Liver (tissue), 9 donors: ENCODE results near the gene INPP5F. TPM values are rescaled to one million over a fixed set of nuclear protein-coding genes. Genes with fewer than 3 reads are reported as not detected.

Source experiments
- DNase-seq: peaks from one replicate; pipeline ENCODE4 v3.0.0-alpha.2; 2017; ENCODE audit warnings: low spot score
- H3K27ac ChIP-seq, 2 donors: one replicate each; pipeline ENCODE4 v1.7.0; 2013; ENCODE audit warnings: inconsistent platforms in 2 of 2, low read length in 2 of 2, control low read depth in 1 of 2, low read depth in 1 of 2, mild to moderate bottlenecking in 1 of 2
- H3K27me3 ChIP-seq, 4 donors: one replicate each; pipeline versions ENCODE4 v1.6.1 to v1.7.0; 2013; ENCODE audit warnings: low read length in 3 of 4, inconsistent platforms in 1 of 4, mild to moderate bottlenecking in 1 of 4, moderate library complexity in 1 of 4; ENCODE audit not compliant: control insufficient read depth in 4 of 4, insufficient read depth in 4 of 4
- H3K36me3 ChIP-seq, 4 donors: one replicate each; pipeline versions ENCODE4 v1.6.1 to v1.7.0; 2013; ENCODE audit warnings: low read length in 3 of 4, mild to moderate bottlenecking in 3 of 4, low read depth in 1 of 4, moderate library complexity in 1 of 4; ENCODE audit not compliant: control insufficient read depth in 4 of 4, insufficient read depth in 3 of 4
- H3K4me1 ChIP-seq, 4 donors: one replicate each; pipeline versions ENCODE4 v1.6.1 to v1.7.0; 2013; ENCODE audit warnings: low read length in 3 of 4, mild to moderate bottlenecking in 3 of 4, moderate library complexity in 1 of 4; ENCODE audit not compliant: control insufficient read depth in 4 of 4, insufficient read depth in 4 of 4
- H3K4me3 ChIP-seq, 3 donors: one replicate each; pipeline versions ENCODE4 v1.6.1 to v1.7.0; 2013; ENCODE audit warnings: low read length in 3 of 3, control low read depth in 1 of 3, low read depth in 1 of 3, mild to moderate bottlenecking in 1 of 3
- H3K9ac ChIP-seq, 2 donors: one replicate each; pipeline ENCODE4 v1.7.0; 2013; ENCODE audit warnings: low read length in 2 of 2, mild to moderate bottlenecking in 2 of 2, moderate library complexity in 2 of 2, control low read depth in 1 of 2, low read depth in 1 of 2
- H3K9me3 ChIP-seq, 4 donors: one replicate each; pipeline versions ENCODE4 v1.6.1 to v1.7.0; 2013; ENCODE audit warnings: low read length in 3 of 4; ENCODE audit not compliant: control insufficient read depth in 4 of 4
- ATF3 ChIP-seq: IDR thresholded peaks from 2 replicates; pipeline ENCODE4 v1.6.1; 2016; ENCODE audit warnings: antibody characterized with exemption
- CTCF ChIP-seq: fragments of 150-350 bp; IDR thresholded peaks from 2 replicates; pipeline ENCODE4 v1.5.1; 2017; ENCODE audit warnings: improper control_type of control experiment, low read depth, low read length; ENCODE audit not compliant: missing input control
- EGR1 ChIP-seq, 2 donors: IDR thresholded peaks; 2 replicates each; pipeline ENCODE4 v1.6.1; 2016 to 2018; ENCODE audit warnings: antibody characterized with exemption in 2 of 2, low read depth in 2 of 2
- FOXA1 ChIP-seq: IDR thresholded peaks from 2 replicates; pipeline ENCODE4 v1.6.1; 2016; ENCODE audit warnings: antibody characterized with exemption
- FOXA2 ChIP-seq: IDR thresholded peaks from 2 replicates; pipeline ENCODE4 v1.6.1; 2016; ENCODE audit warnings: antibody characterized with exemption
- GABPA ChIP-seq, 2 donors: IDR thresholded peaks in 1 of 2; conservative IDR thresholded peaks in 1 of 2; 2 replicates each; pipeline ENCODE4 v1.6.1; 2016; ENCODE audit warnings: antibody characterized with exemption in 2 of 2, mild to moderate bottlenecking in 1 of 2, moderate library complexity in 1 of 2
- HNF4A ChIP-seq, 2 donors: conservative IDR thresholded peaks; 2 replicates each; pipeline ENCODE4 v1.6.1; 2016; ENCODE audit warnings: antibody characterized with exemption in 2 of 2, mild to moderate bottlenecking in 2 of 2
- HNF4G ChIP-seq: IDR thresholded peaks from 2 replicates; pipeline ENCODE4 v1.6.1; 2016; ENCODE audit warnings: antibody characterized with exemption
- JUND ChIP-seq, 2 donors: IDR thresholded peaks; 2 replicates each; pipeline ENCODE4 v1.6.1; 2016; ENCODE audit warnings: antibody characterized with exemption in 2 of 2
- MAX ChIP-seq: IDR thresholded peaks from 2 replicates; pipeline ENCODE4 v1.6.1; 2016; ENCODE audit warnings: antibody characterized with exemption
- NR2F2 ChIP-seq: IDR thresholded peaks from 2 replicates; pipeline ENCODE4 v1.6.1; 2016; ENCODE audit warnings: antibody characterized with exemption
- RAD21 ChIP-seq, 2 donors: IDR thresholded peaks; 2 replicates each; pipeline ENCODE4 v1.6.1; 2016; ENCODE audit warnings: antibody characterized with exemption in 2 of 2, mild to moderate bottlenecking in 2 of 2
- REST ChIP-seq: IDR thresholded peaks from 2 replicates; pipeline ENCODE4 v1.6.1; 2016; ENCODE audit warnings: antibody characterized with exemption, mild to moderate bottlenecking
- RXRA ChIP-seq, 2 donors: IDR thresholded peaks; 2 replicates each; pipeline ENCODE4 v1.6.1; 2017 to 2018; ENCODE audit warnings: antibody characterized with exemption in 2 of 2, mild to moderate bottlenecking in 1 of 2
- SP1 ChIP-seq: IDR thresholded peaks from 2 replicates; pipeline ENCODE4 v1.6.1; 2018; ENCODE audit warnings: antibody characterized with exemption, mild to moderate bottlenecking
- TAF1 ChIP-seq: conservative IDR thresholded peaks from 2 replicates; pipeline ENCODE4 v1.6.1; 2016; ENCODE audit warnings: antibody characterized with exemption, mild to moderate bottlenecking
- YY1 ChIP-seq: IDR thresholded peaks from 2 replicates; pipeline ENCODE4 v1.6.1; 2016; ENCODE audit warnings: antibody characterized with exemption, mild to moderate bottlenecking
- ZBTB33 ChIP-seq: IDR thresholded peaks from 2 replicates; pipeline ENCODE4 v1.6.1; 2016; ENCODE audit warnings: antibody characterized with exemption
- WGBS: extraction: QIAGEN DNeasy Blood & Tissue Kit; methylation state at CpG from one replicate; pipeline ENCODE4 v1.1.7; 2013; 5-methylcytosine and 5-hydroxymethylcytosine counted together
- polyA plus RNA-seq, 2 donors: library from polyadenylated mRNA; stranded (reverse) in 1 of 2; unstranded in 1 of 2; fragments of 200-250 nt in 1 of 2; fragments of >200 nt in 1 of 2; fragmentation: Nextera tagmentation in 1 of 2; extraction: Ambion mirVana in 1 of 2; gene quantifications; one replicate each; pipeline versions ENCODE4 v1.2.1 to v1.2.3, GENCODE V29; 2013 to 2015
- total RNA-seq, 2 donors: library from RNA; depleted of rRNA; stranded (reverse); fragments of >200 nt; gene quantifications; one replicate each; pipeline ENCODE4 v1.2.3, GENCODE V29; 2014
- donor health status: healthy.
- donor health status: healthy.
- donor health status: healthy.
- donor health status: healthy.
- donor health status: healthy.

Gene INPP5F
- total and polyA plus RNA-seq, 4 donors, result 1.1 to 8.1 (median 2.1) TPM

GRCh38 chr10:119781498-119781897 lies 55.6 kb downstream of the INPP5F start:
- TF ChIP-seq SP1 (no peak), GABPA (IDR thresholded peaks at IDR 0.05 in 1 of 2, conservative IDR thresholded peaks at IDR 0.05 in 1 of 2) (no peak), ATF3 (no peak)
- Histone ChIP-seq H3K4me3 (no peak overlapping the region), H3K9me3 (no peaks in the 10 kb centered on the region), H3K27ac (no peak overlapping the region), H3K36me3 (no peaks in the 10 kb centered on the region), H3K9ac (no peak overlapping the region), H3K27me3 (no peaks in the 10 kb centered on the region), H3K4me1 (no peaks in the 10 kb centered on the region)
- DNase-seq, result no peak
- 86% methylated on average over 2 of the region's 2 CpGs for WGBS

GRCh38 chr10:119782981-119783664 lies 57.3 kb downstream of the INPP5F start:
- no peak overlapping the region for H3K9ac ChIP-seq
- no peak overlapping the region for H3K4me3 ChIP-seq
- 92% methylated on average over 4 of the region's 4 CpGs for WGBS
- TF ChIP-seq JUND (IDR thresholded peaks at IDR 0.05) (no peak), HNF4G (no peak), FOXA2 (no peak), SP1 (no peak), FOXA1 (no peak), CTCF (no peak), YY1 (no peak), ATF3 (no peak), ZBTB33 (no peak), GABPA (IDR thresholded peaks at IDR 0.05 in 1 of 2, conservative IDR thresholded peaks at IDR 0.05 in 1 of 2) (no peak), NR2F2 (no peak), HNF4A (conservative IDR thresholded peaks at IDR 0.05) (no peak), REST (no peak), MAX (no peak), TAF1 (no peak), RAD21 (IDR thresholded peaks at IDR 0.05) (no peak), RXRA (IDR thresholded peaks at IDR 0.05) (no peak), EGR1 (IDR thresholded peaks at IDR 0.05; ENCODE audit: low read depth in 2 of 2) (no peak)
- no peaks in the 10 kb centered on the region for H3K27me3 ChIP-seq
- no peak for DNase-seq
- H3K27ac ChIP-seq, result no peak overlapping the region
- no peaks in the 10 kb centered on the region for H3K4me1 ChIP-seq
- no peaks in the 10 kb centered on the region for H3K9me3 ChIP-seq
- no peaks in the 10 kb centered on the region for H3K36me3 ChIP-seq
